Measurements from ENCODE around the gene MAP7D2.

The MAP7D2 gene

DNA sequence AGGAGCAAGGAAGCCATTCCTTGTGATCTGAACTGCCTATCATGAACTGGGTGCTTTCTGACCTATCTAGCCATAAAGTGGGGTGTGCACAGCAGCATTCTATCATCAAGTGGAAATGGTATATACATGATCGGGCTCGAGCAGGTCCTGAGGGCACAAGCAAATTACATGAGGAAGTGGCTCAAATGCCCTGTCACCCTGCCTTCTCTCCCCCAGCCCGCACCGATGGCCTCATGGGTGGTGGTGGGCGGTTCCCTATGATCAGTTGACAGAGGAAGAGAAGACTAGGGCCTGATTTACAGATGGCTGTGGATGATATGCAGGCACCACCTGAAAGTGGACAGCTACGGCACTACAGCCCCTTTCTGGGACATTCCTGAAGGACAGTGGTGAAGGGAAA is 79.5 kb downstream of the MAP7D2 start:
- no peak for DNase-seq

DNA sequence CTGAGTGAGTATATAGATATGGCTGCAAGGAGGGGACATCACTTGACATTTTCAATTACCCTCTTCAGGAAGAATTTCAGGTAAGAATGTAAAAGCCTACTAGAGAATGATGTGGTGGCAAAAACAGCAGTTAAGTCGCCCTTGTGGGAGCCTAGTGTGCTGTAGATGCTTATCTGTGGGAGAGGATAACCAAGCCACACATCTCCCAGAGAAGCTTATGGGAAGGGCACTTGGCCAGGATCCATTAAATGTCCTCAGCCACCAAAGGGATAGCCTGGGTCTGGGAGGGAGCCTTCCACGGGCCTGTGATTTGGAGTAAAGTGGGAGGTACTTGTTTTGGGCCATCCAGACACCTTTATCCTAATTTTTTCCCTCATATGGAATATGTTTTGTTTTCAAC is 84.5 kb downstream of the MAP7D2 start:
- DNase-seq, result no peak

DNA sequence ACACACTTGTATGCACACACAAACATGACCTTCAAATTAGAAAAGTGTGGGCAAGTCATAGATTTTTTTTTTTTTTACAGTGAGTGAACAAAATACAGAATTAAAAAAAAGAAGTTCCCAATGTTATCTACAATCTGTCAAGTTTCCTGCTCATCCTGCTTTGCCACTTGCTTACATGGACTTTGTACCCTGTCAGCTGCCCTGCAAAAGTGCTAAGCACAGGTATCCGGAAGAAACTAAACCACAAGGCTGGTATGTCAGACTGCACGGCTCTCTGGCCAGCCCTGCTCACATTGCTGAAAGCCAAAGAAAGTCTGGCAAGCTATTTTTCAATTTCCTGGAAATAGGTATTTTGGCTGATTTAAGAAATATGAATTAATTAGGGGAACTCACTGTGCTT is 87.0 kb downstream of the MAP7D2 start:
- no peak for DNase-seq

DNA sequence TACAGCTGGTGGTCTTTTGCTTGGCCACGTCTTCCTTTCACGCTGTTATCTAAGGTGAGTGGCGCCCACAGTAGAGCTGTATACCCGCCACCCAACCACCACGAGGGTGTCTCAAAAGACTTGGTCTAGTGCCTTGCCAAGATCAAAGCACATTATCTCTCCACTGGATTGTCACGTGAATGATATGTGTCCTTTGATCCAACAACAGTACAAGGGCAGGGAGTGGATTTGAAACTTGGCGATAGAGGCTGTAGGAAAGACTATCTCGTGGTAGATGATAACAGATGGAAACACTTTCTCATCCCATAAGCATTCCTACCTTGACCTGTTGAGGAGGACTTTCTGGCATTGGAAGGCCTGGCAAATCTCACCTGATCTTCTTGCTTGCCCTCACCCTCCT is 88.1 kb downstream of the MAP7D2 start:
- no peak for DNase-seq

DNA sequence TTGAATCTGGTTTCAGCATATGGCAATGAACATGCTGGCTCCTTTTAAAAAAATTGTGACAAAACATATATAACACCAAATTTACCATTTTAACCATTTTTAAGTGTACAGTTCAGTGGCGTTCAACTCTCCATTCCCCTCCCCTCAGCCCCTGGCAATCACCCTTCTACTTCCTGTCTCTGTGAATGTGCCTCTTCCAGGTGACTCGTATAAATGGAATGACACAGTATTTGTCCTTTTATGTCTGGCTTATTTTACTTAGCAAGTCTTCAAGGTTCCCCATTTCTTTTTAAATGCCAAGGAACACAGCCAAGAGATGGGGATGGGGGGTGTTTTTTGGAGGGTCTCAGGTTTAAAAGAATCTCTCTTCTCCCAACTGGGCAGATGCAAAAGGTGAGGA is 90.4 kb downstream of the MAP7D2 start:
- no peak for DNase-seq

DNA sequence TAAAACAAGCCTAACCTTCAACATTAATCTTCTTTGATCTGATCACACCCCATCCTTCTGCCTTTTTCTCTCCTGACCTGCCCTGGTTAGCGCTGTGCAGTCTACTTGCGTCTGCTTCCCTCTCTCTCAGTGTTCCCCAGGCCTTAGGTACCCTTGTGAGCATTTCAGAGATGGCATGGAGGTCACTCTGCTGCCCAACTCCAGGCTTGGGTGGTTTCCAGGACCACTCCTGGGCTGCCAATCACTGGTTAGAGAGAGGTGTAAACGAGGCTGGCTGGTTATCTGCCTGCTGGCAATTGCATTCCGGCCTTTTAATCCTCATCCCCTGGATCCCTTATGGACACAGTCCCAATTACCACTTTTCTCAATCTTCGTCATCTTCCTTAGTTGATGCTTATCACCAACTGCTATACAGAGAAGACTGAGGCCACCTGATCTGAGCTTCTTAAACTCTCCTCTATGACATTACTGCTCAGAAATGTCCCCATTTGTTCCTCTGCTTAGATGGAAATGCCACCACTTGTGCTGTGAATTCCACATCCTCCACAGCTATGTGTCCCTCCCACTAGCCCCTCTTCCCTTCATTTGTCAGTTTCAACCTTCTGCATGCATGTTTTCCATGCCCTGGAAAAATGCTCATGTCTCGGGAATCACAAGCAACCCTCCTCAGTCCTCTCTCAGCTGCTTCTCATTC is 96.9 kb downstream of the MAP7D2 start:
- DNase-seq, result no peak

DNA sequence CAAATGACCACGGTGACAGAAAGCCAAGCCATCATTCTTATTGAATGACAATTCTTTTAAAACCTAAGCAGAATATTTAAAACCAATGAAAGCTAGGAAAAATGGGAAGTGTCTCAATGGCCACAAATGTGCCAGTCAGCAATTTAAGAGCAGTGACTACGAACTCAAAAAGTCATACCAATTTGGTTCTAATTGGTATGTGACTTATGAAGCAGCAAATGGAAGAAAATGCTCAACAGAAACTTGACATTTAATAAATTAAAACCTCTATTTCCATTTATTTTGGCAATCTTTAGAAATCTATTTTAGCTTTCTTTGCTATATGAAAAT is 100.1 kb downstream of the MAP7D2 start:
- DNase-seq, result no peak

DNA sequence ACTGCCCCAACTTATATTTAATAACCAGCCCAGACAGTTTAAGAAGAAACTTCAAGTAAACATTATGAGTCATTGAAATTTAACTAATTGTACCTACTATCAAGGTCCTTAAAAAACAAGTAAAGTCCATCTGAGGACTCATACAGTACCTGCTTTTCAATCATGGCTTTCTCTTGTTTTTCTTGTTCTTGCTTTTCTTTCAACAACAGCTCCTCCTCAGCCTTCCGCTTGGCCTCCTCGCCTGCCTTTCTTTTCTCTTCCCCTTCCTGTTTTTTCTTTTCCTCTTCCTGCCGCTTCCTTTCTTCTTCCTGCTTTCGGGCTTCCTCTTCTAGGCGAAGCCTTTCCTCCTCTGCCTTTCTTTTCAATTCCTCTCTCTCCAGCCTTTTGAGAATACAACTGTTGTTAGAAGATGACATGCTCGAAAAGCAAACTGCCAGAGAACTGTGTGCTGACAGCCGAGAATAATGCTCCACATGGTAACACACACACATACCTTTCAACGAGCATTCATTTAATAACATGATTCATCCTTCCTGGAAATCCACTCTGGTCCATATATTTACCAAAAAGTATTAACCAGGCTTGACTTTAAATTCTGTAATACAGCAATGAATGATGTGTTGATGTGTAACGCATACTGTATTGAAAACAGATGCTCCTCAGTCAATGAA is 100.6 kb downstream of the MAP7D2 start:
- no peak for DNase-seq

DNA sequence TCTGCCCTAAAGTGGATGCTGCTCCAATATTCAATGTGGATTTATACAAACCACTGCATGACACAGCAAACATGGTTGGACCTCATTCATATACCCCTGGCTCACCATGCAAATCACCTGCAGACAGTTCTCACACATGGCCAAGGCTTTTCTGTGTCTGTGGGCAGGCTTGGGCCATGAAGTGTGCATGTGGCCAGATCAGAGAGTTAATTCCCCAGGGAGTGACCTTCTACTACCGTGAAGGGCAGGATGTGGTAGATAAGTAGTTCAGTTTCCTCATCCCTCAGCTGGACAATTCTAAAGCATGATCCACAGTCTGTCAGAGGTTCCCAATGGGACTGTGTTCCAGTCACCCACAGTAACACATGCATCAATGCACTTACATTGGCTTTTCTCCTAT is 101.3 kb downstream of the MAP7D2 start:
- no peak for DNase-seq

DNA sequence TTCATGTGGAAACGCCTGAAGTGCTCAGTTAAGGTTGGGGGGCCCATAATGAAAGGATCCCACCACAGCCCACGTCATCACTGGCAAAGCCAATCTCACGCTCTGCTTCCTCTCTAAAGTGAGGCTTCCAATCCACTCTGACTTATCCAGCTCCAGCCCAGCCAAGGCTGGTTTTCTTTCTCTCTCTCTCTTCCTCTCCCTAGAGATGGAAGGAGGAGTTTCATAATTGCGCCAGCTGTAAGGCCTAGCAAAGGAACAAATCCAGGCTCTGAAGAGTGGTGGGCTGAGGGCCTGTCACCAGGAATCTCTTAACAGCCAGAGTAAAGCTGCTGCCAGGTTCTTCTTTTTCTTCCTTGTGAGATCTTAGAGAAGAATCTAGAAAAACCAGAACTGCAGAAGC is 105.1 kb downstream of the MAP7D2 start:
- no peak for DNase-seq

DNA sequence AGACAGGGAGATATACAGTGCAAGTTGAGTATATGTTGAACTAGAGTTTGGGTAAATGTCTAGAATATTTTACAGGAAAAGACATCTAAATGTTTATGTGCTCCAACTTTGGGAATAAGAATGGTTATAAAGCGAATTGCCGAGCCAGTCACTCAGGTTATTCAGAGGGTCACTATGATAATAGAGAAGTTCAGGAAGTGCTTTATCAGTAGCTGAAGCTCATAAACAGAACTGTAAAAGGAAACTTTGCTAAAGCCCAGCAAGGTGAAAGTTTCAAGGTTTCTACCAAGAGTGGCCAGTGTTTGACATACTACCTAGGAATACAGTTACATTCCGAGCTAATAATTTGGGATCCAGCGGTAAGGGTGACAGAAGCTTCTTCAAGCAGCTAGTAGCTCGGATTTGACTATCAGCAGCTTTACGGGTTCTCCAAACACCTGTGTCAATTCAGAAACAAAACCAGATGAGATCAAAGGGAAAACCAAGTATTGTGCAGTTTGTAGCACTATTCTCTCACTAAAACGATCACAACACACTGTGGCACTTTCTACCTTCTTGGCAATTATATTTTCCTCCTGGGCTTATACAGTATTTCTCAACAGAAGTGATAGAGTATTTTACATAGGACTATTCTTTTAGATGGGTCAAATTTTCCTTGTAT is 108.6 kb downstream of the MAP7D2 start:
- no peak for DNase-seq

DNA sequence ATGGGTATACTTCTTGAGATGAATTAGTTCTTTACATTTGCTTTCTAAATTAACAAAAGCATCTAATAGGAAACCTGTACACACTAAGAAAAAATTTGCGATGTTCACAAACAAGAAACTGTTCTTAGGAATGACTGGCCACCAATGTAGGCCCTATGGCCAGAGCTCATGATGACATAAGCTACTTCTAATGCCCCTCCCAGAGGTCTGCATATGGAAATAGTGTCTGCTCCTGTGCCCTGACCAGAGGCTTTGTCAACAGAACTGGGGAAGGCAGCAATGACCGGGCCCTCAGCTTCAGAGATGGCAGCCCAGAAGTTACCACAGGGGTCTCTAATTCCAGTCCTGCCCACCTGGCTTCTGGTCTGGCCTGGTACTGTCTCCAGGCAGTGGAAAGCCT is 110.8 kb downstream of the MAP7D2 start:
- no peak for DNase-seq

DNA sequence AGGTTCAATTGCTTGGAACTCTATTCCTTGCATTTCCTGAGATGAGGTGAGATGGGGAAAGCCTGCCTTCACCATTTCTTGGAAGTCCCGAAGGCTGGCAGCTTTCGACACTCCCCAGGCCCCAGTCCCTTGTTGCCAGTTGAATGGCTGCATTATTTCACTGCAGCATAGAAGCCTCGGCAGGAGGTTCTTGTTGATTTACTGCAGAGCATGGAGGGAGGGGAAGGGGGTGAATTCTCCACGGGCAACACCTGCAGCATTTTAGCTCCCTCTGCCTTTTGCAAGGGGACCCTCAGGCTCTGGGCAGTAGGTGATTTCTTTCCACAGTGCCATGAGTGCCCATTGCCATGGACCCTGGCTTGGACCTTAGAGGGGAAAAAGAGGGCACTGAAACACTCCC is 115.1 kb downstream of the MAP7D2 start:
- DNase-seq, result no peak

DNA sequence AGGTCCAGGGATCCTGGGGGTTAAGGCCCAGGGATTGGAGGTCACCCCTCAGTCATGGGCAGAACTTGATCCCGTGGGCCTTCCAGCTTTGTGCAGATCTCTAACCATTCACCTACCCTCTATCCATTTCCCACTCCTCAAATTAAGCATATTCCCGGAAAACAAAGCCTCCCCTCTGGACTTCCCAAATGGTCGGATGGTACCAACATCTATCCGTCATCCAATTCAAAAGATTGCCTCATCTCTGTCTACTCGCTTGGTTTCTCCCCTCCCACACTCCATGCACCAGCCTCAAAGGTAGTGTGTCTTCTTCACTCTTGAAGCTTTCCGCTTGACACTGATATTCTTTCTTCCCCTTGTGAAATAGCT is 125.4 kb downstream of the MAP7D2 start:
- DNase-seq, result peak; percentile 52

DNA sequence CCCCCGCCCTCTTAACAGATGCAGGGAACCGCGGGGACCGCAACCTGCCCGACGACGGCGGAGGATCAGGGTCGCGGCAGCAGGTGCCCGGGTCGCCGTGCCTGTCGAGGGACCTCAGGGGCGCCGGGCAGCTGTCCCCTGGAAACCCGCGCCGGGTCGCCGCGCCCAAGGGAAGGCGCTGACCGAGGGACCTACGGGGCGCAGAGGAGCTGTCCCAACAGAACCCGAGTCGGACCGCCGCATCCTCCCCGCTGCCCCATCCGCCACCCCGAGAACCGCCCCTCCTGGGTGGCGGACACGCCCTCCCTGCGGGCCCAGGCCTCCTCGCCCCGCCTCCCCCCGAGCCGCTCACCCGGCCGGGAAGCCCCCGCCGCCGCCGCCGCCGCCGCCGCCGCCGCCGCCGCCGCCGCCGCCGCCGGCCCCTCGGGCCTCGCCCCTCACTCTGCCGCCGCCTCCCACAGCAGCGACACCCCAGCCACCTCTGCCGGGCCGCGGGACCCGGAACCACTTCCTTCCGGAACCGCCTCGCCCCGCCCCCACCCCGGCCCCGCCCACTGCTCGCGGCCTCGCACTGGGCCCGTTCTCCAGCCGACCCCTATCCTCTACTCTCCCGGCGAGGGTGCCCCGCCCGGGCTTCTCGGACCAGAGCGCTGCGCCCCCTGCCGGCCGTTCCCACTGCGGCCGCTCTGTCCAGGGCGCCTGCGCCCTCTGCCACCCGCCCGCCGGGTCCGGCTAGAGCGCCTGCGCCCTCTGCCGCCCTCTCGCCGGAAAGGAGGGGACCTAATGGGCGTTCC is 126.0 kb downstream of the MAP7D2 start, which contains the start of gene BCLAF3:
TSS of gene BCLAF3 (minus strand) at position 506 of the 794 bp plus-strand sequence. CDS start 20,797 bp downstream, outside the sequence.
- DNase-seq, result peak; percentile 94

DNA sequence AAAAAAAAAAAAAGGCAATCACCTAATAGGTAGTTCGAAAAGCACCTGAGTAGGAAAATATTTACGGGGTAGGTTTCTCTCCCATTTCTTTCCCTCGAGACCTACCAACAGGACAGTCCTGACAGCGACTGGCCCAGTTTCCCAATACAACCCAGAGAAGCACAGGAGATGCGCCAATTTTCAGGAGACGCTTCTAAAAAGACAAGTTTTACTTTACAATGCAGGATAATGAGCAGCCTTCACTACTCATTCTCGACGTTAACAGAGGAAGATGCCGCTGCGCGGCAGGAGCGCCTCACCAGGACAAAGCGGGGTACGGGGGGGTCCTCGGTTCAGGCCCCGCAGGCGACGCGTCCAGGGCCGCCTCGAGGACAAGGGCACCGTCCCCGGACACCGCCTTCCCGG is 126.6 kb downstream of the MAP7D2 start:
- no peak for DNase-seq

DNA sequence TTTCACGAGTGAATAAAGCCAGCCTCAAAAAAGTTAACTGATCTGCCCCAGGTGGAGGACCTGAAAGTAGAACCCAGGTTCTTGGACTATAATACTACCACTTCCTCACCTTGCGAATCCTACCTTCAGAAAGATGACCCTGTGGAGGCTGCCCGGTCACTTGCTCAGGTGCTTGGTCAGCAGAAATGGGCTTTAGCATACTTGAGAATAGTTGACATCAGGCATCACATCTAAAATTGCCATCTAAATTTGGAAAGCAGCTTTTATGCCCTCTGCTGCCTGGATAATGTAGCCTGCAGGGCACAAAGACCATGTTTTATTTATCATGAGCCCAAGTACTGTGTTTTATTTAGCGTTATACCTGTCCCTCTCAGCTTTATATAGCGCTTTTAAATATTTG is 128.9 kb downstream of the MAP7D2 start:
- no peak for DNase-seq

DNA sequence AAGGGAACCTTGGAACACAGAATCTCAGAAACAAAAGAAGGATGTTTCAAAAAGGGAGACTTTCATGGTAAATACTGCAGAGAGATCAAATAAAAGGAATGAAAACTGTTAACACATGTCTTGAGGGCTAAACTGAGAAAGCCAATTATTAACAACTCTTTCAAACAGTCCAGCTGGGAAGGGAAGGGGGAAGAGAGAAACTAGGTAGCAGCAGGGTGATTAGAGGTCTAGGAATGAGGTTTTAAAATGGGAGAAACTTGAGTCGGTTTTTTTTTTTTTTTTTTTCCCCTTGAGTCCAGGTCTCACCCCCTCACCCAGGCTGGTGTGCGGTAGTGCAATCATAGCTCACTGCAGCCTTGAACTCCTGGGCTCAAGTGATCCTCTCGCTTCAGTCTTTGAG is 130.2 kb downstream of the MAP7D2 start:
- DNase-seq, result no peak

DNA sequence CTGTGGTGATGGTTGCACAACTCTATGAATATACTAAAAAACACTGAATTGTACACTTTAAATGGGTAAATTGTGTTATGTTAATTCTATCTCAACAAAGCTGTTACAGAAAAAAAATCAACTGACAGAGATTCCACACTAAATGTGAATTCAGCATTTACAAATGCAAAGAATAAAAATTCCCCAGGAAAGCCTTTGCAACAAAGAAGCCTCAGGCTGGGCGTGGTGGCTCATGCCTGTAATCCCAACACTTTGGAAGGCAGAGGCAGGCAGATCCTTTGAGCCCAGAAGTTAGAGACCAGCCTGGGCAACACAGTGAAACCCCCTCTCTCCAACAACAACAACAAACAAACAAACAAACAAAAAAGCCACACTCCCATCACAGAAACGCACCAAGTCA is 134.8 kb downstream of the MAP7D2 start:
- DNase-seq, result no peak

DNA sequence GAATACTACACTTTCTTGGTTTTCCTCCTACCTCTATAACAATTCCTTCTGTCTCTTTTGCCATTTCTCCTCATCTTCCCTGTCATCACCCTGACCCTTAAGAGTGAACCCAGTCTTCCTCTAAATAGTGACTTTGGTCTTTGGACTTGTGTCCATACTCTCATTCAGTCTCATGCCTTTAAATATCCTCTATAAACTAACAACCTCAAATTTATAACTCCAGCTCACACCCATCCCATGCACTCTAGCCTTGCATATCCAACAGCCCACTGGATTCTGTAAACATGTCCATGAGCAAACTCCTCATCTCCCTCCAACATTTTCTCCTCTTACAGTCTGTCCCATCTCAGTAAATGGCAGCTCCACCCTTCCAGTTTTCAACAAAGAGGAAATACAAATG is 140.9 kb downstream of the MAP7D2 start:
- DNase-seq, result no peak

DNA sequence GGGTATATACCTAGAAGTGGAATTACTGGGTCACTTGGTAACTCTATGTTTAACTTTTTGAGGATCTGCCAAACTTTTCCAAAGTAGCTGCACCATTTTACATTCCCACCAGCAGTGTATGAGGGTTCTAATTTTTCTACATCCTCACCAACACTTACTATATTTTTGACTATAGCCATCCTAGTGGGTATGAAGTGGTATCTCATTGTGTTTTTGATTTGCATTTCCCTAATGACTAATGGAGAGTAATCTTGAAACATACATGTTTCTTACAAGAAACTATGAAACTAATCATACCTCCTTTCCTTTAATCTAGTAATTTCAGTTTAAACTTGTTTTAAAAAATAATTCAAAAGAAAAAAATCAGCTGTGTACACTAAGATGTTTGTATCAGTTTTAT is 143.7 kb downstream of the MAP7D2 start:
- no peak for DNase-seq

DNA sequence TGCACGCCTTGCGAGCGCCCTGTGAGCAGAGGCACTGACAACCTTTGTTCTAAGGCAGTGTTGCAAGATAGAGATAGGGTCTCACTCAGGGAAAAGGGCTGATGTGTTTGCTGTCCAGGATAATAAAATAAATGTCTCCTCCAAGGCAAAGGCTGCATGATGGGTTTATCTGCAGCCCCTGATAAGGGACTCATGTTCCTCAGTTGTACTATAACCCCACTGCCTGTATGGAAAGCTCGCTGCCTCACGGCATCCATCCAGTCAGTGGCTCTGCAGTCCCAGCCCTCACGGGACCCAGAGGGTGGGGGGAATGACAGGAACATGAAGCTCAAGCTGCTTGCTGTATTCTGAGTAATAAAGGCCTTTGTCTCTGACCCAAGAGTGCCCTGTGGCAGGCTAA is 148.4 kb downstream of the MAP7D2 start:
- DNase-seq, result no peak

DNA sequence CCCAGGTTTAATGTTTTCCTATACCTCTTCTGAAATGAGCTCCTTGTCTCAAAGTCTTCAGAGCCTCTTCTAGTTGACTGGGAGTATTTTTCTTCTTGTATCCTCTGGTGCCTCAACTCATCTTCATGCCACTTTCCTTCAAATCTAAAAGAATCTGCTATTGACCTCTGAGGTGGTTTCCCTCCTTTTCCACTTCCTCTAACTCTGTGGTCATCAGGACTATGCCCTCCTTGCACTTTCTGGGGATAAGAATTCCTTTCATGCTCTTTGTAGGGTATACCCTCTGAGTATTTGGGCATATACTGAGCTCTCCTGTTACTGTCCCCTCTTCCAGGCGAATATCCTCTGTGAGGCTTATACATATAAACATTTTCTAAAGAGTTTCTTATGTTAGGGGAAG is 150.7 kb downstream of the MAP7D2 start:
- DNase-seq, result no peak
